NOMO-1 treated with DMSO at 0.1 percent for 48 hours (cell line): ENCODE data around the gene FMO4.
"Not testable (repeated sequence)": the region's sequence is repeated elsewhere in the genome, so short reads cannot be mapped to it uniquely, and the experiment has no call there.

Source experiments
- DNase-seq: peaks from one replicate; lab custom pipeline; 2025; ENCODE audit not compliant: unreplicated experiment; lab: John Stamatoyannopoulos, UW

Gene FMO4, protein sequence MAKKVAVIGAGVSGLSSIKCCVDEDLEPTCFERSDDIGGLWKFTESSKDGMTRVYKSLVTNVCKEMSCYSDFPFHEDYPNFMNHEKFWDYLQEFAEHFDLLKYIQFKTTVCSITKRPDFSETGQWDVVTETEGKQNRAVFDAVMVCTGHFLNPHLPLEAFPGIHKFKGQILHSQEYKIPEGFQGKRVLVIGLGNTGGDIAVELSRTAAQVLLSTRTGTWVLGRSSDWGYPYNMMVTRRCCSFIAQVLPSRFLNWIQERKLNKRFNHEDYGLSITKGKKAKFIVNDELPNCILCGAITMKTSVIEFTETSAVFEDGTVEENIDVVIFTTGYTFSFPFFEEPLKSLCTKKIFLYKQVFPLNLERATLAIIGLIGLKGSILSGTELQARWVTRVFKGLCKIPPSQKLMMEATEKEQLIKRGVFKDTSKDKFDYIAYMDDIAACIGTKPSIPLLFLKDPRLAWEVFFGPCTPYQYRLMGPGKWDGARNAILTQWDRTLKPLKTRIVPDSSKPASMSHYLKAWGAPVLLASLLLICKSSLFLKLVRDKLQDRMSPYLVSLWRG

DNA sequence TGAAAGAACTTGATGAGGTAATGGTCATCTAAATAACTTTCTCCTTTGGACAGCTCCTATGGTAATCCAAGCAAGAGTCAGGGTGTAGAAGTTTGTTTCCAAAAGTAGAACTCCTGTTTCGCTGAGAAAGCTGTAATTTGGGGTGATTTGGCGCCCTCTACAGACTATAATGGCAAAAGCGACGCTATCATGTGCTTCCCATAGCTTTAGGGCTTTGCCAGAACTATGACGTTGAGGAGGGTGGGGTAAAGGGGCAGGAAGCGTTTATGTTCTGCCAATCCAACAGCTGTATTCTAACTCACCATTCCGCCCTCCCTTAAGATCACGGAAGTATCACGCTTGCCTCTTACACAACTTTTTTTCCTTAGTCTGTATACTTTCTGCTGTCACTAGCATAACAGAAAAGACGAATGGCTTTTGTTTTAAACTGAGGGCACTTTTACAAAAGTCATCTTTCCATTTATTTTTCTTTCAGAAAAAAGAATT lies at the start of gene FMO4:
Gene FMO4, plus strand, starts transcription at position 349 of the 486 bp plus-strand sequence. CDS start 5,643 bp downstream, outside the sequence.
- peak; percentile 99 for DNase-seq

DNA sequence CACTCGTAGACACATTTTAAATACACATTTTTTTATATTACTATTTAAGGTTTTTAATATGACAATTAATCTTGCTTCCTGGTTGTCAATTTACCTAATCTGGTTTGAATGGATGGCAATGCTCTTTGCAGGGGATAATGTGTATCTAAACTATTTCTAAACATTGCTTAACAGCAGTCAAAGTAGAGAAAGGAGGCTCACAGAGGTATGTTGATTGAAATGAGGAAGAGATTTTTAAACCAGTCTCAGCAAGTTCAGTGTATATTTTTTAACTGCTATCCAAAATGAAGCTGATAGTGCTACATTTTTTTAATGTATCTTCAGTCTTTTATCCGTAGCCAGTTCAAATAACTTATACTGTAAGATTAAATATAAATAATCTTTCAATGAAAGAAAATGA lies 48.3 kb upstream of the FMO4 start:
- peak; percentile 41 for DNase-seq

DNA sequence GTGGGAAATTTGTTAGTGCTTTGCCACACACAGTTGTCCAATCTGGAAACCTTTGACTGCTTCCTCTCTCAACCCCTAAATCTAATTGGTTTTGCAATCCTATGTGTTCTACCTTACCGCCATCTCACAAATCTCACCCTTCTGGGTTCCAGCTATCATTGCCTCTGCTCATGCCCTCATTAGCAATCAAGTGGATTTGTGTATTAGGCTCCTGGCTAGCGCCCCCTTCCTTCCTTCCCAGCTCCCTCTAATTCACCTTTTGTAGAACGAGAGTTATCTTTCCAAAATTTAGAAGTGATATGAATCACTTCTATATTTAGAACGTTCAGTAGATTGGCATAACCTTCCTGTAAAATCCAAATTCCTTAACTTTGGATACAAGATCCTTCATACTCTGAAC lies 47.1 kb upstream of the FMO4 start:
- no peak for DNase-seq

DNA sequence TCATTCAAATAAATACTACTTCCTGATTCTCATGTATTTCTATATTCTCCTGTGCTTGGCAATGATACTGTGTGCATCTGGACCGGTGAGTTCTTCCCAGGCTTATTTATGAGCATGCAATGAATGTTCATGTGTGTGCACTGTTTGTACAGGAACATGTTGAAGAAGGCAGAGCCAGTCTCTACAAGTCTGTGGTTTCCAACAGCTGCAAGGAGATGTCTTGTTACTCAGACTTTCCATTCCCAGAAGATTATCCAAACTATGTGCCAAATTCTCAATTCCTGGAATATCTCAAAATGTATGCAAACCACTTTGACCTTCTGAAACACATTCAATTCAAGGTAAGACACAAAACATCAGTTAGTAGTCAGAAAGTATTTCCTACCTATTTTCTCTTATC lies 46.6 kb upstream of the FMO4 start:
- no peak for DNase-seq

DNA sequence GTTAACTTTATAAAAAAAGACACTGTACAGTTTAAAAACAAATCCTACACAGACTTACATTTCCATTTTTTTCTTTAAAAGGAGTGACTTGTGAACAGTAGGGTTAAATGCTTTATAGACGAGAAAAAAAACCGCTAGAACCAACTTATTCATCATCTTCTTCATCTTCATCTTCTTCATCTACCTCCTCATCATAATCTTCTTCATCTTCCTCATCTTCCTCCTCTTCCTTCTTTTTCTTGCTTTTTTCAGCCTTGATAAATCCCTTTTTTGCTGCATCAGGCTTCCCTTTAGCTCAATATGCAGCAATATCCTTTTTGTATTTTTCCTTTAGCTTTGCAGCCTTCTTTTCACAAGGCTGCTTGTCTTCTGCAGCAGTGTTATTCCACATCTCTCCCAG lies 43.2 kb upstream of the FMO4 start:
- DNase-seq: no peak

DNA sequence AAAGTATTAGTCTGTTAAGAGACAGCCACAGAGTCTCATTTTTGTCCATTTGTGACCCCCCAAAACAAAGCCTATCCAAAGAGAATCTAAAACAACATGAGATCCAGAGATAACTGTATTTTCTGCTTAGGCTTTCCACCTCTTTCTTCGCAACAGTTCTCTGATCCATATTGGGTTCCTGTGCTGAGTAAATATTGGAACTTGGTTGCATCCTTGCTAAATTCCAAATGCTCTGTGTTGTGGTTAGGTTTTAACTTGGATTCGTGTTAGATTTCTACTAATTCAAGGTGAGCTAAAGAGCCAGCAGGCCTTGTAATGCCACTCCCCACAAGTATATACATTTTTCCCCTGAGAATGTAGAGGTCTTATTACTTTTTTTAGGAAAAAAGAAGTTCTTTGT lies 36.4 kb upstream of the FMO4 start:
- DNase-seq: no peak

DNA sequence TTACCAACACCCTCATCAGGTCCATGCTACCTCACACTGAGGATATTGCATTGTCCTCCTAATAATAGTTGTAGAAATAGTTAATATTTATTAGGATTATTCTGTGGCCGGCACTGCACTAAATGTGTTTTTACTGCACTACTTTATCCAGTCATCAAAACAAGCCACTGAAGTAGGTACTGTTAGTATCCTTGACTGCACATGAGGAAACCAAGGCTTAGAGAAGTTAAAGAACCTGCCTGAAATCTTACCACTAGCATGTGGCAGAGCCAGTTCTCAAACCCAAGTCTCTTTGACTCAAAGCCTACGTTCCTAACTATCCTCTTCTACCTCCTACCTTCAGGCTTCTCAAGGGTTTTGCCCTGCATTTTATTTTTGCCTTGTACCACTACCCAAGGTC lies 34.7 kb upstream of the FMO4 start:
- DNase-seq: no peak

DNA sequence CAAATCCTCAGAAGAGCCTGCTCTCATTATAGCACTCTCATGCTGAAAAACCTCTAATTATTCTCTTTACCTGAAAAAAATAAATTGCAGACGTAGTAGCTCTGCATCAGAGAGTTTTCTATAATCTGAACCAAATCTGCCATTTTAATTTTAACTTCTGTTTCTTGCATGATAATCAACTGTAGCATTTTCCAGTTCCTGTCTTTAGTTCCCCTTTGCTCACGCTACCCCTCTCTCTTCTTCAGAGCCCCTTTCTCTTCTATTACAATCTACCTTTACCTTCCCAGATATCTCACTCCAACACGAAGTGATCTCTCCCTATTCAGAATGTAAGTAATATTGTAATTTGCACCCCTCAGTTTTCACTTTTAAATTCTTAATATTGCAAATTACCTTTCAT lies 34.3 kb upstream of the FMO4 start:
- DNase-seq: peak; percentile 68

DNA sequence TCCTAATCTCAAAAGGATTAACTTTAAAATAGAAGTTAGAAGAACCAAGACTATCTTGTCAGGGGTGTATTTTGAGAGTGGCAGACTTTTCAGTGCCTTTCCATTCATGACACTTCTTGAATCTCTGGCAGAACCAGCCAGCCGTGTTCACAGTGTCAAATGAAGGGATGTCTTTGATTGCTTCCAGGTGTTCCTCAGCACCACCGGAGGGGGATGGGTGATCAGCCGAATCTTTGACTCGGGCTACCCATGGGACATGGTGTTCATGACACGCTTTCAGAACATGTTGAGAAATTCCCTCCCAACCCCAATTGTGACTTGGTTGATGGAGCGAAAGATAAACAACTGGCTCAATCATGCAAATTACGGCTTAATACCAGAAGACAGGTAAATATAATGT lies 33.4 kb upstream of the FMO4 start:
- DNase-seq: no peak

DNA sequence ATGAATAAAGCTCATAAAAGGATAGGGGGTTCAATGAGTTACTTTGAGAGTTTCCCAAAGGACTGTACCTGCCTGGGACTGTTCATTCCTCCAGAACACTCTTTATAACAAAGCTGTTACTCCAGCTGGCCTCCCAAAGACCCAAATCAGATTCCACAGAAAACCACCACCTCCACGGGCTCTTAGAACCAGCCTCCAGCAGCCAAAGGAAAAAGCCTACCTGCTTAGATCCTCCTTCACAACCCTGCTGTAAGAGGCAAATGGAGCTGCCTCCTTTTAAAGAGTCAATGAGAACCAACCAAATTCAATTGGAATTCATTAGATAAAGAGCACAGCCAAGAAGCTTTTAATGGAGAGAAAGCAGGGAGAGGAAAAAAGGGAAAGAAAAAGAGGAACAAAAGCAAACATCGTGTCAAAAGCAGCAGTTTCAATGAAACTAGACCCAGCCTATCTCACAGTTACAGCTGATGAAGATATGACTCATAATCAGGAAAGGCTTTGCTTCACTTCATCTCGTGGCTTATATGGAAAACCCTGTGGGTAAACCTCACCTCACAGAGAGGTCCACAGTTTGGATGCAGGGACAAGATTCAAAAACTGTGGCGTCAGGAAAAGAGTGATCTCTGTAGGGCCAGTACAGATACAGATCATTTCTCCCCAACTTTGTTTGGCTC lies 27.8 kb upstream of the FMO4 start:
- peak; percentile 72 for DNase-seq

DNA sequence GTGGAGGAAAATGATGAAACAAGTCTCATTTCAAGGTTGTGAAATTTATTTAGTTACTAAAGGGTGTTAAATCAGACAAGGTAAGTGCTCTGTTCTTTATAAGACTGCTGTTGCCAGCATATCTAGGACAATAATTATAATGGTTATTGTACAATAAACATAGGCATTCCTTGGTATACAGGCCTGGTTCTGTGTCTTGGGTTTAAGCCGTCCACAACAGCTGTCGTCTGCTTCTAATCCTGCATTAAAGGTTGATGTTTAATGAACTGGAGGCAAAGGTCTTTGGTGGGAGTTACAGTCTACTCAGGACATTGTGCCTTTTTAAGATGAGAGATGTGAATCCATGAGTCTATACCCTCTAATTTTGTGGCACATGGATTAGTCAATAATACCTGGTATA lies 23.4 kb upstream of the FMO4 start:
- DNase-seq: no peak

DNA sequence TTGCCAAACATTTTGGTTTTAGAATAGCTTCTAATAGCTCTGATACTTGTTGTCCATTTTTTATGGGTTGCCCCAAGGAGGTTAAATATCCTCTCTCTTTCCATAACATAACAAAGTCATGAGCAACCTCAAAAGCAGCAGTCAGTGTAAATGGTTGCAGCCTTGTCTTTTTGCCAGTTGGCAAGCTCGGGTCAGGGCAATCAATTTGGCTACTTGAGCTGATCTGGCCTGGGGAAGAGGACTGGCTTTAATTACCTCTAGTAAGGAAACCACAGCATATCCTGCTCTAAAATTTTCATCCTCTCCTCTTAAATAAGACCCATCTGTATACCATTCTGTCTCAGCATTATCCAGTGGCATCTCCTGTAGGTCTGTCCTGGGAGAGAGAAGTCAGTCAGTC lies 21.2 kb upstream of the FMO4 start:
- DNase-seq: no peak

DNA sequence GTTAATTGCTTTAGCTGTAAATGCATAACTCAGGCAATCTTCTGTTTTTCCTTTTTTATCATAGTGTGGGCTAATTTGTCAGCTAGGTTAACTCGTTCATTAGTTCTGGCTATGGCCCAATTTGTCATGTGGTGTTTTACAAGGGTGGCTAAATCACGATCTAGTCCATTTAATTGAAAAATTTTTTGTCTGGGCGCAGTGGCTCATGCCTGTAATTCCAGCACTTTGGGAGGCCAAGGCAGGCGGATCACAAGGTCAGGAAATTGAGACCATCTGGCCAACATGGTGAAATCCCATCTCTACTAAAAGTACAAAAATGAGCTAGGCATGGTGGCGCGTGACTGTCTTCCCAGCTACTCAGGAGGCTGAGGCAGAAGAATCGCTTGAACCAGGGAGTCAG lies 18.6 kb upstream of the FMO4 start:
- not testable (repeated sequence) for DNase-seq

DNA sequence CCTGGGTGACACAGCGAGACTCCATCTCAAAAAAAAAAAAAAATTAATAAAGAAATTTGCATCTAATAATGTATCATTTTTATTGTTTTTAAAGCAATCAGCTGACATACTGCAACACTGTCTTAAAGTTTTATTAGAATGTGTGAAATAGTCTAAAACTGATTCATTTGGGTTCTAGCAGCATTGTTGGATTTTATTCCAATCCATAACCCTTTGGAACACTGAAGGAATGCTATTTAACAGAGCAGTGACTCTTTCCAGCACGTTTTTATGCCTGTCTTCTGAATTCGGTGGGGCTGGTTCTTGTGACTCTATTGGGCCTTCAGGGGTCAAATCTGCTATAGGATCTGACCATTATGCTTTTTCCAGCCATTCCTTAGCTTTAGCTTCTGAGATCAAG lies 18.2 kb upstream of the FMO4 start:
- DNase-seq: no peak

DNA sequence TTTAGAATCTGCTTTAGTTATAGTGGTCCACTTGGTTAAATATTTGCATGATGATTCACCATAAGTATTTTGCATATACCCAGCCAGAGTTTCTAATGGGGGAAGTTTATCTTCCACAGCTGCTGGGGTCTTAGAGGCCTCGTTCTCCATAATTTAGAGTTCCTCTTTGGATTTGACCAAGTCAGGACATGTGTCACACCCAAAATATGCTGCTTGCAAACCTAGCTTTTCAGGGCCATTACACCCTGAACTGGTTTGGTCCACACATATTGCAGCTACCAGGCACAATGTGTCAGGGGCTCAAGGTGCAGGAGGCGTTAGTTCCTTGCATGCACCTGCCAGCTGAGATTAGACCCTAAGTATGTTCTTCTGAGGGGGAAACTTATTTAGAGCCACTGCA lies 17.1 kb upstream of the FMO4 start:
- DNase-seq: no peak

DNA sequence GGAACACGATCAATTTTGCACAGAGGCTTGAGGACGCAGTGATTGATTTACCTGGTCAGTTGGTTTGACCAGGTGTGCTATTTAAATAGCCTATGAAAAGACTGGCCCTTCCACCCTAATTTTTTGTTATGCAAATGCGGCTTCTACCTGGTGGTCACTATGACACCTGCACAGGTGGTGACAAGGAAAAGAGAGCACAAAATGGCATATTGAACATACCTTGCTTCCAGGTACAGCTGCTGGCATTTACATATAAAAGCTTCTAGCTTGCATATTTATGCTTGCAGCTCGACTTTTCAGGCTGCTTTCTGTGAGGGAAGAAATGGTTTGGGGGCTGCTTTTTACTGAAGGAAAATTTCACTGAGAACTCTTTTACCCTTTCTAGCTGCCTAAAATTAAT lies 15.3 kb upstream of the FMO4 start:
- DNase-seq: no peak

DNA sequence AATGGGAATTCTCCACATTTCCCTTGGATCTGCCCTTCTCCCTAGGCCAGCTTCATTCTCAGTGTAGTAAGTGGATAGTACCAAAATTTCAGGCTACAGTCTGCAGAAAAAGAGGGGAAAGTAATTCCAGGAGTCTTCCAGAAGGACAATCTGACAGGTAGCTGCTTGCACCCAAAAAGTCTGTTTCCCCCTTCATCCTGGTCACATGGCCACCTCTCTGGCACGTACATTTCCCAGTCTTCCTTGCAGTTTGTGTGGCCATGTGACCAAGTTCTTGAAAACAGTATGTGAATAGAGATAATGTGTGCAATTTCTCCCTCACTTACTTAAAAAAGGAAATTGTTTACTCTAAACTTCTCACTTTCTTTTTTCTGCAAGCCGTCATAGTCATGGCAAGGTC lies 14.6 kb upstream of the FMO4 start:
- DNase-seq: no peak

DNA sequence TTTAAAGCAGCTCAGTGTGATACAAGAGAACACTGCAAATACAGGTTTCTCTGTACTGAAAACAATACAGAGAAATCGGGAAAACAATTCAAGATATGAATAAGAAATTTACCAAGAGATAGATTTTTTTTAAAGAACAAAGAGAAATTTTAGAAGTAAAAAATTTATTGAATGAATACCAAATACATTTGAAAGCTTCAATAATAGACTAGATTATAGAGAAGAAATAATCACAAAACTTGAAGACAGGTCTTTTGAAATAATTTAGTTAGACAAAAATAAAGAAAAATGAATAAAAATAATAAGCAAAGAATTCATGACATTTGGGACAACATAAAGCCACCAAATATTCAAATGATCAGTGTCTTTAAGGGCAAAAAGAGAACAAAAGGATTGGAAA lies 13.6 kb upstream of the FMO4 start:
- no peak for DNase-seq

DNA sequence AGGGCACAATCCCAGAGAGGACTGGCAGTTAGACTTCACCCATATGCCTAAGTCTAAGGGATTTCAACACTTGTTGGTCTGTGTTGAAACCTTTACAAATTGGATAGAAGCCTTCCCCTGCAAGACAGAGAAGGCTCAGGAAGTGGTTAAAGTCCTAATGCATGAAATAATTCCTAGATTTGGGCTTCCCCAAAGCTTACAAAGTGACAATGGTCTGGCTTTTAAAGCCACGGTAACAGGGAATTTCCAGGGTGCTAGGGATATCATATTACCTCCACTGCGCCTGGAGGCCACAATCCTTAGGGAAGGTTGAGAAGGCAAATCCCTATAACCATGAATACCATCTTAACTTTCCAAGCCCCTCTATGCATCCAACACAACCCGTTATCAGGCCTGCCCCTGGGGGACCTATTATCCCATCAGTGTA lies 3.3 kb upstream of the FMO4 start:
- peak; percentile 15 for DNase-seq

DNA sequence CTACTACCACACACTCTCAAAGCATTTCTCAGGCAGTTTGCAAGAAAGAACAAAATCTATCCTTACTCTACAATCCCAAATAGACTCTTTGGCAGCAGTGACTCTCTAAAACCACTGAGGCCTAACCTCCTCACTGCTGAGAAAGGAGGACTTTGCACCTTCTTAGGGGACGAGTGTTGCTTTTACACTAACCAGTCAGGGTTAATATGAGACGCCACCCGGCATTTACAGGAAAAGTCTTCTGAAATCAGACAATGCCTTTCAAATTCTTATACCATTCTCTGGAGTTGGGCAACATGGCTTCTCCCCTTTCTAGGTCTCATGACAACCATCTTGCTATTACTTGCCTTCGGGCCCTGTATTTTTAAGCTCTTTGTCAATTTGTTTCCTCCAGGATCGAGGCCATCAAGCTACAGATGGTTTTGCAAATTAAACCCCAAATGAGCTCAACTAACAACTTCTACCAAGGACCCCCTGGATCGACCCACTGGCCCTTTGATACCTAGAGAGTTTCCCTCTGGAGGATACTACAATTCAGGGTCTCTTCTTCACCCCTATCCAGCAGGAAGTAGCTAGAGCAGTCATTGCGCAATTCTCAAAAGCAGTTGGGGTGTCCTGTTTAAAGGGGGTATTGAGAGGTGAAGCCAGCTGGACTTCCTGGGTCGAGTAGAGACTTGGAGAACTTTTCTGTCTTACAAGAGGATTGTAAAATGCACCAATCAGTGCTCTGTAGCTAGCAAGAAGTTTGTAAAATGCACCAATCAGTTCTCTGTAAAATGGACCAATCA lies 2.0 kb upstream of the FMO4 start:
- DNase-seq: no peak

DNA sequence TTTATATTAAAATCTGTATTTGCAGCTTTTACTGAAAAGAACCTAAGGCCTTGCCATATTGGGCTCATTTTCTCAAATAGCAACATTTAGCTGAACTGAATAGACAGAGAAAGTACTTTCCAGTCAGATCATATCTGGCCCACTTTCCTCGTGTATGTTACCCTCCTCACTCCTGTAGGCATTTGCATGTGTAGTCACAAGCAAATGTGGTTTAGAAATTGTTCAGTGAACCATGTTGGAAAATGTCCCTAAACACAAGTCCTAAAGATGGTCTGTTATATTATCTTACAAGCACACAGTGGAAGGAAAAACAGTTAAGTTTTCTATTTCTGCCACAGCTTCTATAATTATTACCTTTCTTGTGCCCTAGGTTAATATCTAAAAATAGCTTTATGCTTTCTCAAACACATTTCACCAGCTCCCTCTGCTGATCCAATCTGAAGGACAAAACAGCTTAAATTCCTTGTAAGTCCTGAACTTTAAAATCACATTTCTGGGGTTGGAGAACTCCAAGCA lies 606 bp upstream of the FMO4 start:
- no peak for DNase-seq
